ENCODE measurements around the gene CACNA2D2.

The CACNA2D2 gene

GRCh38 chr3:50325113-50325480 is 178.3 kb downstream of the CACNA2D2 start:
- no peak for DNase-seq (ENCODE audit: low read depth)

- DNase-seq (ENCODE audit: low read depth) = peak; percentile 43
Observed at GRCh38 chr3:50324351-50325112, 178.9 kb downstream of the CACNA2D2 start.

GRCh38 chr3:50323614-50324199 is 179.7 kb downstream of the CACNA2D2 start:
- no peak for DNase-seq (ENCODE audit: low read depth)

- no peak for DNase-seq (ENCODE audit: low read depth)
Observed at GRCh38 chr3:50323092-50323600, 180.3 kb downstream of the CACNA2D2 start.

- no peak for DNase-seq (ENCODE audit: low read depth)
Observed at GRCh38 chr3:50322386-50323091, 180.9 kb downstream of the CACNA2D2 start, which contains the start of gene HYAL2. HYAL2 (minus strand) TSS chr3:50322745; CDS start chr3:50320489, 2,256 bp downstream.

GRCh38 chr3:50322115-50322385 is 181.4 kb downstream of the CACNA2D2 start:
- DNase-seq (ENCODE audit: low read depth) = no peak

GRCh38 chr3:50321336-50322114 is 181.9 kb downstream of the CACNA2D2 start:
- peak; percentile 85 for DNase-seq (ENCODE audit: low read depth)

GRCh38 chr3:50320853-50321335 is 182.5 kb downstream of the CACNA2D2 start:
- DNase-seq (ENCODE audit: low read depth) = peak; percentile 70

- no peak for DNase-seq (ENCODE audit: low read depth)
Observed at GRCh38 chr3:50319894-50320625, 183.4 kb downstream of the CACNA2D2 start.

- DNase-seq (ENCODE audit: low read depth) = no peak
Observed at GRCh38 chr3:50319181-50319893, 184.1 kb downstream of the CACNA2D2 start.

- no peak for DNase-seq (ENCODE audit: low read depth)
Observed at GRCh38 chr3:50318615-50319014, 184.8 kb downstream of the CACNA2D2 start.

GRCh38 chr3:50318163-50318562 is 185.3 kb downstream of the CACNA2D2 start:
- DNase-seq (ENCODE audit: low read depth) = no peak

- DNase-seq (ENCODE audit: low read depth) = no peak
Observed at GRCh38 chr3:50317300-50317699, 186.1 kb downstream of the CACNA2D2 start.

GRCh38 chr3:50316657-50317242 is 186.7 kb downstream of the CACNA2D2 start:
- no peak for DNase-seq (ENCODE audit: low read depth)

- no peak for DNase-seq (ENCODE audit: low read depth)
Observed at GRCh38 chr3:50314816-50315215, 188.6 kb downstream of the CACNA2D2 start.

GRCh38 chr3:50314342-50314741 is 189.1 kb downstream of the CACNA2D2 start:
- DNase-seq (ENCODE audit: low read depth) = no peak

Data from fibroblast of gingiva (primary cell).